Measurements from ENCODE around the gene CPA4.
A peak's percentile ranks its signal among the peaks of the same experiment; 100 is the strongest.

Gene CPA4

GRCh38 chr7:130349911-130350782 is 57.2 kb downstream of the CPA4 start:
- H3K27ac ChIP-seq (ENCODE audit: low read length), result no peak overlapping the region

GRCh38 chr7:130350945-130351790 is 58.2 kb downstream of the CPA4 start:
- Histone ChIP-seq H3K9me3 (ENCODE audit: control insufficient read depth in 1 of 2, low read length in 2 of 2) (no peaks in the 10 kb centered on the region), H3K36me3 (ENCODE audit: control insufficient read depth in 1 of 2, insufficient read depth in 2 of 2, low read length in 2 of 2) (no peaks in the 10 kb centered on the region), H3K4me1 (ENCODE audit: control insufficient read depth in 1 of 2, insufficient read depth in 2 of 2, low read length in 2 of 2) (peaks cover 0 to 10% of the 10 kb centered on the region in 2 donors), H3K27ac (ENCODE audit: low read length) (no peak overlapping the region), H3K27me3 (ENCODE audit: low read depth, low read length) (no peaks in the 10 kb centered on the region), H3K4me3 (ENCODE audit: low read depth in 1 of 2, low read length in 2 of 2) (no peak overlapping the region)

More at GRCh38 chr7:130349911-130350782, 57.2 kb downstream of the CPA4 start:
- H3K9me3 ChIP-seq (ENCODE audit: control insufficient read depth in 1 of 2, low read length in 2 of 2), result no peaks in the 10 kb centered on the region
- H3K36me3 ChIP-seq (ENCODE audit: control insufficient read depth in 1 of 2, insufficient read depth in 2 of 2, low read length in 2 of 2), result no peaks in the 10 kb centered on the region
- H3K27me3 ChIP-seq (ENCODE audit: low read depth, low read length), result no peaks in the 10 kb centered on the region
- H3K4me3 ChIP-seq (ENCODE audit: low read depth in 1 of 2, low read length in 2 of 2), result no peak overlapping the region
- peaks cover 0 to 10% of the 10 kb centered on the region in 2 donors for H3K4me1 ChIP-seq (ENCODE audit: control insufficient read depth in 1 of 2, insufficient read depth in 2 of 2, low read length in 2 of 2)

- H3K27ac ChIP-seq (ENCODE audit: low read length), result no peak overlapping the region
- H3K4me1 ChIP-seq (ENCODE audit: control insufficient read depth in 1 of 2, insufficient read depth in 2 of 2, low read length in 2 of 2), result peaks cover 0 to 14% of the 10 kb centered on the region in 2 donors
Measured at GRCh38 chr7:130351791-130352090, 58.8 kb downstream of the CPA4 start.

GRCh38 chr7:130352194-130353074 is 59.5 kb downstream of the CPA4 start:
- Histone ChIP-seq H3K27ac (ENCODE audit: low read length) (peak overlapping the region; percentile 58), H3K9me3 (ENCODE audit: control insufficient read depth in 1 of 2, low read length in 2 of 2) (no peaks in the 10 kb centered on the region), H3K4me1 (ENCODE audit: control insufficient read depth in 1 of 2, insufficient read depth in 2 of 2, low read length in 2 of 2) (peaks cover 0 to 17% of the 10 kb centered on the region in 2 donors), H3K4me3 (ENCODE audit: low read depth in 1 of 2, low read length in 2 of 2) (no peak overlapping the region), H3K27me3 (ENCODE audit: low read depth, low read length) (no peaks in the 10 kb centered on the region), H3K36me3 (ENCODE audit: control insufficient read depth in 1 of 2, insufficient read depth in 2 of 2, low read length in 2 of 2) (no peaks in the 10 kb centered on the region)

More at GRCh38 chr7:130351791-130352090, 58.8 kb downstream of the CPA4 start:
- H3K27me3 ChIP-seq (ENCODE audit: low read depth, low read length), result no peaks in the 10 kb centered on the region
- H3K9me3 ChIP-seq (ENCODE audit: control insufficient read depth in 1 of 2, low read length in 2 of 2), result no peaks in the 10 kb centered on the region
- H3K36me3 ChIP-seq (ENCODE audit: control insufficient read depth in 1 of 2, insufficient read depth in 2 of 2, low read length in 2 of 2), result no peaks in the 10 kb centered on the region
- H3K4me3 ChIP-seq (ENCODE audit: low read depth in 1 of 2, low read length in 2 of 2), result no peak overlapping the region

GRCh38 chr7:130353196-130353595 is 60.2 kb downstream of the CPA4 start:
- Histone ChIP-seq H3K27ac (ENCODE audit: low read length) (peak overlapping the region; percentile 58), H3K36me3 (ENCODE audit: control insufficient read depth in 1 of 2, insufficient read depth in 2 of 2, low read length in 2 of 2) (no peaks in the 10 kb centered on the region), H3K27me3 (ENCODE audit: low read depth, low read length) (no peaks in the 10 kb centered on the region), H3K4me3 (ENCODE audit: low read depth in 1 of 2, low read length in 2 of 2) (no peak overlapping the region), H3K4me1 (ENCODE audit: control insufficient read depth in 1 of 2, insufficient read depth in 2 of 2, low read length in 2 of 2) (peaks cover 0 to 17% of the 10 kb centered on the region in 2 donors), H3K9me3 (ENCODE audit: control insufficient read depth in 1 of 2, low read length in 2 of 2) (no peaks in the 10 kb centered on the region)

- Histone ChIP-seq H3K27me3 (ENCODE audit: low read depth, low read length) (no peaks in the 10 kb centered on the region), H3K4me1 (ENCODE audit: control insufficient read depth in 1 of 2, insufficient read depth in 2 of 2, low read length in 2 of 2) (peaks cover 0 to 16% of the 10 kb centered on the region in 2 donors), H3K36me3 (ENCODE audit: control insufficient read depth in 1 of 2, insufficient read depth in 2 of 2, low read length in 2 of 2) (no peaks in the 10 kb centered on the region), H3K4me3 (ENCODE audit: low read depth in 1 of 2, low read length in 2 of 2) (peak overlapping the region in 1 of 2 donors; percentile 9), H3K9me3 (ENCODE audit: control insufficient read depth in 1 of 2, low read length in 2 of 2) (peaks cover 0 to 2% of the 10 kb centered on the region in 2 donors), H3K27ac (ENCODE audit: low read length) (peak overlapping the region; percentile 56)
Measured at GRCh38 chr7:130356121-130356875, 63.3 kb downstream of the CPA4 start.

- Histone ChIP-seq H3K4me1 (ENCODE audit: control insufficient read depth in 1 of 2, insufficient read depth in 2 of 2, low read length in 2 of 2) (peaks cover 0 to 13% of the 10 kb centered on the region in 2 donors), H3K4me3 (ENCODE audit: low read depth in 1 of 2, low read length in 2 of 2) (peak overlapping the region in 1 of 2 donors; percentile 9), H3K9me3 (ENCODE audit: control insufficient read depth in 1 of 2, low read length in 2 of 2) (peaks cover 0 to 2% of the 10 kb centered on the region in 2 donors), H3K27me3 (ENCODE audit: low read depth, low read length) (no peaks in the 10 kb centered on the region), H3K36me3 (ENCODE audit: control insufficient read depth in 1 of 2, insufficient read depth in 2 of 2, low read length in 2 of 2) (no peaks in the 10 kb centered on the region), H3K27ac (ENCODE audit: low read length) (peak overlapping the region; percentile 56)
Measured at GRCh38 chr7:130356876-130357611, 64.1 kb downstream of the CPA4 start.

GRCh38 chr7:130358471-130358870 is 65.5 kb downstream of the CPA4 start:
- Histone ChIP-seq H3K9me3 (ENCODE audit: control insufficient read depth in 1 of 2, low read length in 2 of 2) (peaks cover 0 to 2% of the 10 kb centered on the region in 2 donors), H3K27ac (ENCODE audit: low read length) (no peak overlapping the region), H3K4me3 (ENCODE audit: low read depth in 1 of 2, low read length in 2 of 2) (no peak overlapping the region), H3K36me3 (ENCODE audit: control insufficient read depth in 1 of 2, insufficient read depth in 2 of 2, low read length in 2 of 2) (no peaks in the 10 kb centered on the region), H3K27me3 (ENCODE audit: low read depth, low read length) (no peaks in the 10 kb centered on the region), H3K4me1 (ENCODE audit: control insufficient read depth in 1 of 2, insufficient read depth in 2 of 2, low read length in 2 of 2) (peaks cover 0 to 6% of the 10 kb centered on the region in 2 donors)

- Histone ChIP-seq H3K36me3 (ENCODE audit: control insufficient read depth in 1 of 2, insufficient read depth in 2 of 2, low read length in 2 of 2) (no peaks in the 10 kb centered on the region), H3K4me3 (ENCODE audit: low read depth in 1 of 2, low read length in 2 of 2) (no peak overlapping the region), H3K27me3 (ENCODE audit: low read depth, low read length) (no peaks in the 10 kb centered on the region), H3K9me3 (ENCODE audit: control insufficient read depth in 1 of 2, low read length in 2 of 2) (peaks cover 0 to 2% of the 10 kb centered on the region in 2 donors), H3K4me1 (ENCODE audit: control insufficient read depth in 1 of 2, insufficient read depth in 2 of 2, low read length in 2 of 2) (peaks cover 0 to 6% of the 10 kb centered on the region in 2 donors), H3K27ac (ENCODE audit: low read length) (no peak overlapping the region)
Measured at GRCh38 chr7:130359276-130359857, 66.4 kb downstream of the CPA4 start.

Measured in muscle layer of duodenum (tissue), 2 donors.